BE2C (cell line): ENCODE results near the gene KLF2.

Experiments used
- DNase-seq: peaks from one replicate; pipeline ENCODE4 v3.0.0-alpha.2; 2020
- H3K27me3 ChIP-seq: fragments of 250-450 bp; sonication (Bioruptor Pico); 2 replicates; pipeline ENCODE4 v1.5.1; 2020; ENCODE audit warnings: mild to moderate bottlenecking
- H3K36me3 ChIP-seq: fragments of 250-450 bp; sonication (Bioruptor Pico); 2 replicates; pipeline ENCODE4 v1.5.1; 2020; ENCODE audit warnings: mild to moderate bottlenecking
- H3K4me1 ChIP-seq: fragments of 250-450 bp; sonication (Bioruptor Pico); 2 replicates; pipeline ENCODE4 v1.5.1; 2020
- H3K4me3 ChIP-seq: 2 replicates; pipeline ENCODE4 v1.5.1; 2011; ENCODE audit warnings: low read depth, low read length
- H3K9me3 ChIP-seq: fragments of 250-450 bp; sonication (Bioruptor Pico); 2 replicates; pipeline ENCODE4 v1.5.1; 2020
- TF ChIP-seq, protein P1 (sequence below): IDR thresholded peaks from 2 replicates; pipeline ENCODE4 v1.5.1; 2012; ENCODE audit warnings: mild to moderate bottlenecking, low read depth, low read length

The KLF2 gene

DNA sequence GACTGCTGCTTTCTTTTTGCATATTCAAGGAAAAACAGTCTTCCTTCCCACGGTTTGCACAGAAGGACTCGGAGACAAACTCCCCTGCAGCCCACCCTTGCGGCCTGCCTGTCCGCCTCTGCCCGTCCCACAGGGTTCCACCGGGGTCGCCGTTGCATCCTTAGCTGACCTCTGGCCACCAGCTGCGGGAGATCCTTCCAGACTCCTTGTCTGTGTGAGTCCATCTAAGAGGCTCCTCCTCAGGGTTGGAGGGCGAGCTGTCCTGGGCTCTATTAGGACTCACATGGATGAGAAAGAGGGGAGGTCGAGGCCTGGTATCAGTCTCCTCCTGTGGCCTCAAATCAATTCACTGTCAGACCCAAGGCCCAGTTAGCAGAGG lies 39.2 kb downstream of the KLF2 start:
- TF ChIP-seq, protein P1, sequence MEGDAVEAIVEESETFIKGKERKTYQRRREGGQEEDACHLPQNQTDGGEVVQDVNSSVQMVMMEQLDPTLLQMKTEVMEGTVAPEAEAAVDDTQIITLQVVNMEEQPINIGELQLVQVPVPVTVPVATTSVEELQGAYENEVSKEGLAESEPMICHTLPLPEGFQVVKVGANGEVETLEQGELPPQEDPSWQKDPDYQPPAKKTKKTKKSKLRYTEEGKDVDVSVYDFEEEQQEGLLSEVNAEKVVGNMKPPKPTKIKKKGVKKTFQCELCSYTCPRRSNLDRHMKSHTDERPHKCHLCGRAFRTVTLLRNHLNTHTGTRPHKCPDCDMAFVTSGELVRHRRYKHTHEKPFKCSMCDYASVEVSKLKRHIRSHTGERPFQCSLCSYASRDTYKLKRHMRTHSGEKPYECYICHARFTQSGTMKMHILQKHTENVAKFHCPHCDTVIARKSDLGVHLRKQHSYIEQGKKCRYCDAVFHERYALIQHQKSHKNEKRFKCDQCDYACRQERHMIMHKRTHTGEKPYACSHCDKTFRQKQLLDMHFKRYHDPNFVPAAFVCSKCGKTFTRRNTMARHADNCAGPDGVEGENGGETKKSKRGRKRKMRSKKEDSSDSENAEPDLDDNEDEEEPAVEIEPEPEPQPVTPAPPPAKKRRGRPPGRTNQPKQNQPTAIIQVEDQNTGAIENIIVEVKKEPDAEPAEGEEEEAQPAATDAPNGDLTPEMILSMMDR: no peak
- DNase-seq: no peak
- Histone ChIP-seq H3K9me3 (no peaks in the 10 kb centered on the region), H3K36me3 (no peaks in the 10 kb centered on the region; the same call in 1 of the 2 replicates), H3K4me3 (no peak overlapping the region), H3K27me3 (no peaks in the 10 kb centered on the region), H3K4me1 (no peaks in the 10 kb centered on the region)

DNA sequence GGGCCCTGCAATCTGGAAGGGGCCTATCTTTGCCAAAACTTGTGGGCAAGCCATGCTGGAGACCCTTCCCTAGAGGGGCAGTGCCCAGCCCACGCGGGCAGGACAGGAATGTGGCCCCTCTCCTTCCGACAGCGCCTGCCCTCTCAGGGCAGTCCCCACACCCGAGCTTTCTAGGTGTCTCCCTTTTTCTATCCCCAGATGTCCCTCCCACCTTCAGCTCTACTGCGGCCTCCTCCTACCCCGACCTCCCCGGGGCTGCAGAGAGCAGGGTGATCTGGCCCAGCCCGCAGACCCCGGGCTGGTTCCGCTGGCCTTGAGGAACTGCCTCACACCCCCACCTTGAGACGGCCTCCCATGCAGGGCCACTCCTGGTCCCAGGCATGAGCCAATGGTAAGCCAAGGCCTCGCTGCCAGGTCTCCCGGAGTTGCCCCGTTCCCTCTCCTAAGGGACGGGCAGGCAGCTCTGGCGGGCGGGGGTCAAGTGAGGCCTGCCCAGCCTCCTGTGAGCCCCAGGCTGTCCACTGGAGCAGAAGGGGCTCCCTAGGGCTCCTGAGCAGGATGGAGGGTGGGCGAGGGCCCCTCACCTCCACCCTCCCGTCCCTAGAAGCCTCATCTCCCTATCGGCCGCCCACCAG lies 39.7 kb downstream of the KLF2 start:
- no peak for DNase-seq
- H3K27me3 ChIP-seq: no peaks in the 10 kb centered on the region
- H3K9me3 ChIP-seq: no peaks in the 10 kb centered on the region
- no peak overlapping the region for H3K4me3 ChIP-seq
- TF ChIP-seq, protein P1: no peak
- no peaks in the 10 kb centered on the region for H3K4me1 ChIP-seq
- H3K36me3 ChIP-seq: no peaks in the 10 kb centered on the region; the same call in 1 of the 2 replicates

DNA sequence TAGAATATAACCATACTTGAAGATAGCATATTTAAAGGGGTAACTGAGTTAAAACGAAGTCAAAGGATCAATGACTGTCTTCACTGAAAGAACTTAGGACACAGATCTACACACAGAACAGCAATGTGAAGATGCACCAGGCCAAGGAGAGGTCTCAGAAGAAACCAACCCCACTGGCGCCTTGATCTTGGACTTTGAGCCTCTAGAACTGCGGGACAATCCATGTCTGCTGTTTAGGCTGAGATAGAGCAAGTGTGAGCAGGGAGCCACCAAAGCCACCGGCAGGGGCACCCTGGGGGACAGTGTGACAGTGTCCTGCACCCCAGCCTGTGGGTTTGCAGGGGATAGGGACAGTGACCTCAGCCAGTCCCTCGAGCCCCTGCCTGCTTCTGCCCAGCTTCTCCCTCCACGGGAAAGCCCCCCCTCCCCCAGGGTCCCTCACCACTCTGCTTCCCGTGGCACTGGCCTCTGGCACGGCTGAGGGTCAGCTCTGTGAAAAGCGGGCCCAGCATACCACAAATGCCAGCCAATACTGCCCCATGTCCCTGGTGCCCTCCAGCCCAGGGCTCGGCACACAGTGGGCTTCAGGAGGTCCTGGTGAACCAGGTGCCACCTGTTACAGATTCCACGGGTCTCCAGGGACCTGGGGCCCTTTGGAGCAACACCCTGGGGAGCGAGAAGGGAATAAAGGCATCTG lies 40.8 kb downstream of the KLF2 start:
- no peaks in the 10 kb centered on the region for H3K27me3 ChIP-seq
- no peaks in the 10 kb centered on the region; the same call in 1 of the 2 replicates for H3K36me3 ChIP-seq
- H3K4me1 ChIP-seq: no peaks in the 10 kb centered on the region
- H3K4me3 ChIP-seq: no peak overlapping the region
- TF ChIP-seq, protein P1: no peak
- no peaks in the 10 kb centered on the region for H3K9me3 ChIP-seq
- no peak for DNase-seq

GRCh38 chr19:16366056-16366432 lies 41.4 kb downstream of the KLF2 start:
- H3K27me3 ChIP-seq: no peaks in the 10 kb centered on the region
- no peaks in the 10 kb centered on the region; the same call in 1 of the 2 replicates for H3K36me3 ChIP-seq
- no peak overlapping the region for H3K4me3 ChIP-seq
- no peaks in the 10 kb centered on the region for H3K9me3 ChIP-seq
- no peaks in the 10 kb centered on the region for H3K4me1 ChIP-seq
- TF ChIP-seq, protein P1: no peak
- DNase-seq: no peak

DNA sequence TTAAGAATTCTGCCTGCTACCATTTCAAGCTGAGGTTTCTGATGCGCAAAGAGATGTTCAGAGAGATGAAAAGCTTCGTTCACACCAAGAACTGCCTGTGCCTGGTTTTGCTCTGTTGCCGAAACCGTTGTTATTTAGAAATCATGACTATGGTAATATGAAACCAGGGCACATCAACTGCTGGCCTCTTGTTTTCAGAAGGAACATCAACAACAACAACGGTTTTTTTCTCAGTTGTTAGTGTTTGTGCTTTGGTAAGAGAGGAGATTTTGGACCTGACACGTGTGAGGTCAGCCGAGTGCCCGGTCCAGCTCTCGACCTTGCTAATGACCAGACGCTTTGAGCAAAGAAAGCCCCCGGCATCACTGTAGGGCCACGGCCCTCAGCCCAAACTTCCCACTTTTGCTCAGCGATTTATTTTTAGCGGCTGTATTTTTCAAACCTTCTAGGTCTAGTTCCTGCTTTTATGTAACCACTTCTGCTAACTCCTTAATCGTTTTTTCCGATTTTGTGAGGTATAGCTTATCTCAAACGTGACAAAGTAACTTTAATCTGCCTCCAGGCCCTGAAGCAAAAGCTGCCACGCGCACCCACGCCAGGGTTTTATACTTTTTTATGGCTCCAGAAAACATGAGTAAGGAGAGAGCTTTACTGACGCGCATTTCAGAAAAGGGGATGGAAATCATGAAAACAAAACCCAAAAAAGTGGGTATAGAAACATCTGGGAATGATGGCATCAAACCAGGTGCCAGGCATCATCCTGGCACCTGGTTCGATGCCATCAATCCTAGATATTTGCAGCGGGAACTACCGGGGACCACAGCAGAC lies 42.0 kb downstream of the KLF2 start:
- no peaks in the 10 kb centered on the region for H3K9me3 ChIP-seq
- H3K4me3 ChIP-seq: no peak overlapping the region
- no peak for DNase-seq
- TF ChIP-seq, protein P1: no peak
- no peaks in the 10 kb centered on the region for H3K27me3 ChIP-seq
- H3K36me3 ChIP-seq: no peaks in the 10 kb centered on the region; the same call in 1 of the 2 replicates
- H3K4me1 ChIP-seq: no peaks in the 10 kb centered on the region
